HG03354 (cell line): ENCODE data around the gene LILRB3.
"Not testable (repeated sequence)": the region's sequence is repeated elsewhere in the genome, so short reads cannot be mapped to it uniquely, and the experiment has no call there.

Experiments
- ATAC-seq: cut with Tn5 transposase; IDR thresholded peaks from one replicate; pipeline ENCODE4 v1.9.1; 2021; ENCODE audit warnings: mild to moderate bottlenecking; ENCODE audit not compliant: unreplicated experiment, poor library complexity, severe bottlenecking

LILRB3 gene

GRCh38 chr19:54222474-54223276 is at the start of gene LILRB3:
Gene LILRB3, minus strand, starts transcription at chr19:54223007. Its CDS starts 31 bp downstream, at chr19:54222976.
- ATAC-seq = not testable (repeated sequence)

DNA sequence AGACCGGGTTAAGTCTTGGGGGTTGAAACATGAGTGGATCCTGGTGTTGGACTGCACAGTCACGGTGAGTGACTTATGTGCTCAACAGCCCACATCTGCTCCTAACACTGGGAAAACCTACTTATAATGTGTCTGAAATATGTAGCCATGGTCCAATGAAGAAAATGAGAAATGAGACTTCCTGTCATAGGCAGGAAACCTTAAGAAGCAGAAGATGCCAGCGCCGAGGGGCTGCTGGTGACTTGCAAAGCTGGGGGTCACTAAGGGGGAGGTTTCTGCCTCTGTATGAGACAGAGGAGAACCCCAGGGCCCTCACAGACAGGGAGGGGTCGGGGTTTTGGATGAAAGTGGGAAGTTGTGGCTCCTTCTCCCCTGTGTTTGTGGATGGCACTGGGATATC is 49.4 kb upstream of the LILRB3 start:
- ATAC-seq = not testable (repeated sequence)

- not testable (repeated sequence) for ATAC-seq
These were observed 48.8 kb upstream of the LILRB3 start for GRCh38 chr19:54271587-54271986.

DNA sequence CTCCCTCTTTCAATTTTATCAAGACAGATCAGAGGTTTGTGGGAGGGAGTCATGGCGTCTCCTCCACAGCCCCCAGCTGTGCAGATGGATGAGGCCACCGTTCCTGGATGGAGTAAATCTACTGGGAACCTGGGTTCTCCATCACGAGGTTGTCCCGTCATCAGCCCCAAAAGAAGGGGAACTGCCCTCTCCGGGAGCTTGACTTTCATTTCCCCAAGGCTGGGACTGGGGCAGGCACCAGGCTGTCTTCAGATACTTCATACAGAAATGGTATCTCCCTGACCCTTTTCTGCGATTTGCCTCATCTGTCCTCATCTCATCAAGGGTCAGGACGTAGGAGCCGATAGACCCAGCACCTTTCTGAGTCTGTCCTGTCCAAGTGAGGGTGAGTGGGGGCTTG is 48.3 kb upstream of the LILRB3 start:
- no peak for ATAC-seq

- no peak for ATAC-seq
These were observed 46.1 kb upstream of the LILRB3 start for GRCh38 chr19:54268936-54269335.

DNA sequence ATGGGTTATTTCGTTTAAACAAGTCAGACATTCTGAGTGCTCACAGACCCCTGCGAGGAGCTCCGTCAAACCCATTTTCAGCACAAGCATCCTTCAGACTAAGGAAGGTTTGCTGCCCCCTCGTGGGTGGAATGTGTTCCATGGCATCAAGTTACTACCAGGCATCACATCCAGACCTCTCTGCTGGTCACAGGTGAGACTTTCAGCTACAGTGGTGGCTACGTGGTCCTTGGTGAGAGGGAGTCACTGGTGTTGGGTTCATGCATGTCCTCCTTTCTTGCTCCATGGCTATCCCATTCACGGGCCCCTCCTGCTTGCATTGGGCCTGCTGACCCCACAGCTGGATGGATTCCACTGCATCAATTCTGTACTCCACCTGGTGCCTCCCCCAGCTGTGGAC is 43.3 kb upstream of the LILRB3 start:
- no peak for ATAC-seq

- no peak for ATAC-seq
These were observed 39.7 kb upstream of the LILRB3 start for GRCh38 chr19:54262470-54262869.

GRCh38 chr19:54262066-54262465 is 39.3 kb upstream of the LILRB3 start:
- no peak for ATAC-seq

GRCh38 chr19:54257116-54257480 is 34.3 kb upstream of the LILRB3 start, which contains the start of gene LILRB5:
Gene LILRB5, minus strand, starts transcription at chr19:54257273. Its CDS starts 80 bp downstream, at chr19:54257193.
- no peak for ATAC-seq

DNA sequence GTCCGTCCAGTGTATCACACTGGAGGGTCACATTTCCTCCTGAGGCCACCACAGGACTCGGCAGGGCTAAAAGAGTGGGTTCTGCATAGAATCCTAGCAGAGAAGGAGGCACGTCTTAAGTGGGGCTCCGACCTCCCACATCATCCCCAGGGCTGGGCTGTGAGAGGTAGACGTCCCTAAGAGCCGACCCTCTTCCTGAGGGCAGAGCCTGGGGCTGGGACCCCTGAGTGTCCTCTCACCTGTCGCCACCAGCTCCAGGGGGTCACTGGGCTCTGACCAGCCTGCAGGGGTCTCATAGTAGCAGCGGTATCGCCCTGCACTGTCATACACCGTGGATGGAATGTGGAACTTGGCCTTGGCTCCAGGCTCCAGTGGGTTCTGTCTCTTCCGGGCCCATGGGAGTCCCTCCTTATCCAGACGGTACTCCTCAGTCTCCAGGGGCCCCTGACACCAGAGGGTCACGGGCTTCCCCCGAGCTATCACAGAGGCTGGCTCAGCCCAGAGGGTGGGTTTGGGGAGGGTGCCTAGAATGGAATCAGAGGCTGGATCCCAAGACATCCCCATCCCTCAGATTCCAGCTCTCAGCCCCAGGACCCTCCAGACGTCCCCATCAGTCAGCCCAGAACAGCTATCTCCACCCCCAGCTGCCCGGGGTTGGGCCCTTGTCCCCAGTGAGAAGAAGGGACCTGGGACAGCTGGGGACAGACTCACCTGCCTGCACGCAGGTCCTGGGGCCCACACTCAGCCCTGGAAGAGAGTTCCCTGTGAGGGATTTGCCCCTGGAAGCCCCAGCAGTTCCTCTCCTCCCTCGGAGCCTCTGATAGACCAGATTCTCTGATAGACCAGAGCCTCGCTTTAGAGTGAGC is 33.7 kb upstream of the LILRB3 start:
- ATAC-seq = no peak

GRCh38 chr19:54255105-54255775 is 32.4 kb upstream of the LILRB3 start:
- ATAC-seq = no peak

DNA sequence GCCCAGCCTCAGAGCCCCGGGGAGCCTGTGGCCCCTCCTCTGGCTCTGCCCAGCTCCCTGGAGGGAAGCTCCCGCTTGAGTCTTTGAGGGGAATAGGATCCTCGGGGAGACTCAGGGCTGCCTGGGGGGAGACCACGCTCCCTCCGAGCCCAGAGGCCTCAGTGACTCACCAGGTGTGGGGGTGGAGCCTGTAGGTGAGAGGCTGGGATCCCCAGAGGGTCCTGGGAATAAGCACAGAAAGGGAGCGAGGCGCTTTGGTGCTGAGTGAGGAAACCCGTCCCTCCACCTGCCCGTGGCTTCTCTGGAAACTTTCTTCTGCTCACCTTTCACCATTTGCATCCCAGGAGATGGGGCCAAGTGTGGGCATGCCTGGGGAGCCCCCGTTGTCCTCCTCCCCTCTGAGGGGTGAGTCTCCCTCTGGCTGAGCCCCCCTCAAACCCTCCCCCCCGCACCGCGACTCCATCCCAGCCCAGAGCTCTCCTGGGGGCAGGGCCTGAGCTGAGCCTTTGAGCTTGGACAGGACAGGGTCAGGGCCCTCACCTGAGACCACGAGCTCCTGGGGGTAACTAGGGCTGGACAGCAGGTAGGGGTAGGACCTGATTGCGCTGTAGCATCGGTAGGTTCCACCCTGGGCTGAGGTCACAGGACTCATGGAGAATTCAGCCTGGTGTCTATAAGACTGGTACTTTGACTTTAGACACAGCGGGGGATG is 31.5 kb upstream of the LILRB3 start:
- ATAC-seq = no peak

- ATAC-seq = no peak
These were observed 30.8 kb upstream of the LILRB3 start for GRCh38 chr19:54253331-54254194.

- ATAC-seq = no peak
These were observed 30.0 kb upstream of the LILRB3 start for GRCh38 chr19:54252845-54253244.

- no peak for ATAC-seq
These were observed 29.4 kb upstream of the LILRB3 start for GRCh38 chr19:54252243-54252642.

DNA sequence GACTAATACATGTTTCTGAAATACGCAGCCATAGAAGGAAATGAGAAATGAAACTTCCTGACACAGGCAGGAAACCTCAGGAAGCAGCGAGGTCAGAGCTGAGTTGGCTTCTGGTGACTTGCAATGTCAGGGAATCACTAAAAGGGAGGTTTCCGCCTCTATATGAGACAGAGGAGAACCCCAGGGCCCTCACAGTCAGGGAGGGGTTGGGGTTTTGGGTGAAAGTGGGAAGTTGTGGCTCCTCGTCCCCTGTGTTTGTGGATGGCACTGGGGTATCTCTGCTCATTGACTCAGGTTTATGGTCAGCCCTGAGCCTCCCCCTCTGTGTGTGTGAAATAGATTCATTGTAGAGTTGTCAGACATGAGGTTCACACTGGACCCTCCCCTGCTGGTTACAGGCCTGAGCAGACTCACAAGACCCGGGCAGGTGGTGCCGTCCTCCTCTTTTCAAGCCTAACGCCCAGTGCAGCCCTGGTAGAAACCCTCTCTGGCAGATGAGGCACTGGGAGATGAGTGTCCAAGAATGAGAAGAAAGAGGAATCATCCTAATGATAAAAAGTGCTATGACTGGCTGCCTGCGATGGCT is 25.3 kb upstream of the LILRB3 start:
- no peak for ATAC-seq

DNA sequence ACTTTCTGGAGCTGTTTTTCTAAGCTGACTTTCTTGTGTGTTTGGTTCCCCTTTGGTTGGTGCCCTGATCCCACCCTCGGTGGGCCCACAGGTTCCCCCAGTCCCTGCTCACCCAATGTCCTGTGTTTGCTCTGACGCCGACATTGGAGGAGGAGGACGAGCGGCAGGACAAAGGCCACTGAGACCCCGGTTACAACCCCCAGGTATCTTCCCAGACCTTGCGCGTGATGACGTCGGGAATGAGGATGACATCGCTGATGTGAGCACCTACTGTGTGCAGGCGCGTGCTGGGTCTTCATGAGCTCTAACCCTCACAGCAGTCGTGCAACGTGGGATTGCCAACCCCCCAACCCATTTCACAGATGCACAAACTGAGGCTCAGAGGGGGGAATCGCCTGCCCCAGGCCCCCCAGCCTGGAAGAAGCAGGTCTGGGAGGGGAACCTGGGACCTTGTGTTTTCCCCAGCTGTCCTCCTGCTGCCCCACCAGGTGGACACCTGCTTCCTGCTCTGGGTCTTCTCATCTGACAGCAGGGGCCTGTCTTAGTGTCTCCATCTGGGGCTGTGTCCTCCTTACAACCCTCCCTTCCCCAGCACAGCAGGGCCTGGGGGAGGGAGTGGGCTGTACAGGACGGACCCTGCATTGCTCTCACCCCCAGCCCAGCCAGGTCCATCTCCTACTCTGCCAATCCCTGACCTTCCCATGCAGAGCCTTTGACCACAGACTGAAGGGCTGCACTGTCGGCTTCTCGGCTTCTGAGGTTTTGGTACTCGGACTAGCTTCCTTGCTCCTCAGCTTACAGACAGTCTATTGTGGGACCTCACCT is 24.5 kb upstream of the LILRB3 start:
- ATAC-seq = no peak

DNA sequence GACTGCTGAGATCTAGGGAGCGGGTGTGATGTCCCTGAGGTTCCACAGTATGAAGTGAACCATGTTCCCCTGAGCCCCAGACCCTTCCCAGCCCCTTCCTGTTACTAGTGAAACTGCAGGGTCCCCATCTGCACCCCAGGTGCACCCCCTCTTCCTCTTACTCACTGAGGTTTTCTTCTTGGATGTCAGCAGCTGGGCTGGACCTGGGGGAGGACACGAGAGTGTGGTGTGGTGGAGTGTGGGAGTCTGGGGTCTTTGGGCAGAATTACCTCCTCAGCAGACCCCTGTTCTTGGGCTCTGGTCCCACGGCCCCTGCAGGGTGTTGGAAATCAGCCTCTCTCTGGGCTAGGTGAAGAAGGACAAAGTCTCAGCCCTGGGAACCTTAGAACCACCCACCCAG is 23.1 kb upstream of the LILRB3 start:
- ATAC-seq = no peak
